ENCODE results near the gene ACKR4. TPM values are rescaled to one million over a fixed set of nuclear protein-coding genes. Genes with fewer than 3 reads are reported as not detected.
"Not testable (repeated sequence)": the region's sequence is repeated elsewhere in the genome, so short reads cannot be mapped to it uniquely, and the experiment has no call there.

The ACKR4 gene
- total RNA-seq, 1 donor from 2014 or later: not detected

DNA sequence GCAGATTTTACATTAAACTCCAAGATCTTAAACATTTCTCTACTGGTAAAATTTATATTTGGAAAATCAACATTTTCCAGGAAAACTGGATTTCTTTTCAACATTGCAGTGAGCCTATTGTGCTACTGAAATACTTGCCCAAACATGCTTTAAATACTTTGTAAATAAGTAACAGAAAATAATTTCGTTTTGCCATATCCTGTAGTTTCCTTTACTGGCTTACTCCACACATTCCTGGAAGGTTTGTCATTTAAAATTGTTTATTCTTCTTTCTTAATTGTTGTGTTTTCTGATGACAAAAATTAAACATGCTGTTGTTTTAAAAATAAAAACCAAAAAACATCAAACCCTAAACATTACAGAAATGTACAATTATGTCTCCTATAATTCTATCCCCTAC is 40.5 kb downstream of the ACKR4 start:
- H3K4me3 ChIP-seq (ENCODE audit: low read depth, low read length): no peak overlapping the region
- no peak for DNase-seq (ENCODE audit: low read depth)

DNA sequence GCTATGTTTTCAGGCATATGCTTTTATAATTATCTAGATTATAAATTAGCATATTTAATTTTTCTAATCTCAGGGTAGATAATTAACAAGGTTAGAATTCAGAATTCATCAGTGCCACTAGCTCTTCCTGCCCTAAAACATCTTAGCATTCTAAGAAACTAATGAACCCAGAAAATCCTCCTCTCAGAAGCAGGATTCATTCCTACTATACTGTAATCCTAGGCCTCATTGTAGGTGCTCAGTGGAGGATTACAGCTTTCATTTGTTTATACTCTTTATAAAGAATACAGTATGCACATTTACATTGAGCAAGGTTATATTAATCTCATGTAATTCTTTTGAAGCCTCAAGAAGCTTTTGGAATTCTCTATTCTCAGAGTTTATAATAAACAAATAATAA is 41.6 kb downstream of the ACKR4 start:
- TF ChIP-seq, protein P1, sequence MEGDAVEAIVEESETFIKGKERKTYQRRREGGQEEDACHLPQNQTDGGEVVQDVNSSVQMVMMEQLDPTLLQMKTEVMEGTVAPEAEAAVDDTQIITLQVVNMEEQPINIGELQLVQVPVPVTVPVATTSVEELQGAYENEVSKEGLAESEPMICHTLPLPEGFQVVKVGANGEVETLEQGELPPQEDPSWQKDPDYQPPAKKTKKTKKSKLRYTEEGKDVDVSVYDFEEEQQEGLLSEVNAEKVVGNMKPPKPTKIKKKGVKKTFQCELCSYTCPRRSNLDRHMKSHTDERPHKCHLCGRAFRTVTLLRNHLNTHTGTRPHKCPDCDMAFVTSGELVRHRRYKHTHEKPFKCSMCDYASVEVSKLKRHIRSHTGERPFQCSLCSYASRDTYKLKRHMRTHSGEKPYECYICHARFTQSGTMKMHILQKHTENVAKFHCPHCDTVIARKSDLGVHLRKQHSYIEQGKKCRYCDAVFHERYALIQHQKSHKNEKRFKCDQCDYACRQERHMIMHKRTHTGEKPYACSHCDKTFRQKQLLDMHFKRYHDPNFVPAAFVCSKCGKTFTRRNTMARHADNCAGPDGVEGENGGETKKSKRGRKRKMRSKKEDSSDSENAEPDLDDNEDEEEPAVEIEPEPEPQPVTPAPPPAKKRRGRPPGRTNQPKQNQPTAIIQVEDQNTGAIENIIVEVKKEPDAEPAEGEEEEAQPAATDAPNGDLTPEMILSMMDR (conservative IDR thresholded peaks at IDR 0.05; ENCODE audit: low read depth, low read length): no peak
- H3K4me3 ChIP-seq (ENCODE audit: low read depth, low read length): no peak overlapping the region
- DNase-seq (ENCODE audit: low read depth): no peak

More for the DNA sequence above, 40.5 kb downstream of the ACKR4 start:
- TF ChIP-seq, protein P1 (conservative IDR thresholded peaks at IDR 0.05; ENCODE audit: low read depth, low read length): no peak

DNA sequence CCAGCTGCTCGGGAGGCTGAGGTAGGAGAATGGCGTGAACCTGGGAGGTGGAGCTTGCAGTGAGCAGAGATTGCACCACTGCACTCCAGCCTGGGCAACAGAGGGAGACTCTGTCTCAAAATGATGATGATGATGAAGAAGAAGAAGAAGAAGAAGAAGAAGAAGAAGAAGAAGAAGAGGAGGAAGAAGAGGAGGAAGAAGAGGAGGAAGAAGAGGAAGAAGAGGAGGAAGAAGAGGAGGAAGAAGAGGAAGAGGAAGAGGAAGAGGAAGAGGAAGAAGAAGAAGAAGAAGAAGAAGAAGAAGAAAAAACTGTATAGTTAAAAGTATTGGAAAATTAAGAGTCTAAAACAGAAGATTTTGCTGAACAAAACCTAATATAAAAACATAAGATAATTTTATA is 44.4 kb downstream of the ACKR4 start:
- H3K4me3 ChIP-seq (ENCODE audit: low read depth, low read length); DNase-seq (ENCODE audit: low read depth): not testable (repeated sequence)

DNA sequence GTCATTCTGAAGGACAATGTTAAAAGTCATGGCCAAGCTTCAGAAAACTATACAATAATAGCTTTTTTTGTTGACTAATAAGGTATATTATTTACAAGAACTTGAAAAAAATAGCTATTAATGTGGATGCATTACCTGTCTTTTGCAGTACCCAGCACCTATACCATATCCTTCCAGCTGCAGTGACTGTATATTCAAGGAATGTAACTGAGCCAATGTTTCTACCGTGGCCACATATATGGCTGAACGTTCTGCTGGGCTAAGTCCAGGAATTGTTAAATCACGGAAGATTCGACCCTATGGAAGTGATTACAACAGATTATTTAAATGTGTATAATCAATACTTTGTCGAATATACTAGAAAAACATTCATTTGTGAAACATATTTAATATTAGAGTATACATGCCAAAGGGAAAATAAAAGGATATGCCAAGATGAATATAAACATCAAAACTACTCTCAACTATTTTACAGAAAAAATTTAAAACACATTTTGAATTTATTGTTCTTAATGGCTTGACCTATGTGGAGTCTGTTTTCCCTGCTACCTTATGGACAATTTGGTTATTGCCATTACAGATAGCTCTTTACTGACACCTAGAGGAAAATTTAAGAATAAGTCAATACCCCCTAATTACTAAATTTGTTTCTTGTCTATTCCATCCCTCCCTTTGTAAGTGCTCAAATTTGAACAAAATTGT is 44.9 kb downstream of the ACKR4 start:
- TF ChIP-seq, protein P1 (conservative IDR thresholded peaks at IDR 0.05; ENCODE audit: low read depth, low read length): peak; percentile 62
- no peak overlapping the region for H3K4me3 ChIP-seq (ENCODE audit: low read depth, low read length)
- DNase-seq (ENCODE audit: low read depth): no peak

DNA sequence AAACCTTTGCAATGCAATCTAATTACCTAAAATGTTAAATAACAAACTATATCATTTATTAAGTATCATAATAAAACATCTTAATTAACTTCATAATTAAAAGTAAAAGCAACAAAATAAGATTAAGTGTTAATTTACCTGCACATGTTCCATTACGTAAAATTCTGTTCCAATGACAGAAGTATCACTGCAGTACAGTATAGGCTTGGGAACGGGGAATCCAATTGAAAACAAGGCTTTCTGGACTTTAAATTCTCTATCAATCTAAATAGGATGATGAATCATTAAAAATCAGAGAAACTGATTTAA is 45.4 kb downstream of the ACKR4 start:
- DNase-seq (ENCODE audit: low read depth): no peak
- no peak overlapping the region for H3K4me3 ChIP-seq (ENCODE audit: low read depth, low read length)
- TF ChIP-seq, protein P1 (conservative IDR thresholded peaks at IDR 0.05; ENCODE audit: low read depth, low read length): no peak

DNA sequence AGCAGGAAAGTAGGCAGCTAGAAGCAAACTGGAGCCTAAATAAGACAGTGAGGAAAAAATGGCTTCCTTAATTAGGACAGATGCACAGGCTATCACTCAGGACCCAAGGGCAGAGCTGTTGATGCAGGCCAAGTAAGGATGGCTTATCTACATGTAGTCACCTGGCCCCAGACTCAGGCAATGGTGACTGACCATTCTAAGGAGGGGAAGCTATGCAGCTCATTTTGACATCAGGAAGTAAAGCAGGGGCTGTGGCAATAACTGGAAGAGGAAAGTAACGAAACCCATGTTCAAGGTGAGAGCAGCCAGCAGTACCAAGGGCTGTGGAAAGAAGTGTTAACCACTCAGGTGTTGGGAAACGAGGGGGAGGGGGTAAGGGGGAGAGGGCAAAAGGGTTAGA is 46.3 kb downstream of the ACKR4 start:
- H3K4me3 ChIP-seq (ENCODE audit: low read depth, low read length): no peak overlapping the region
- no peak for DNase-seq (ENCODE audit: low read depth)
- TF ChIP-seq, protein P1 (conservative IDR thresholded peaks at IDR 0.05; ENCODE audit: low read depth, low read length): no peak

DNA sequence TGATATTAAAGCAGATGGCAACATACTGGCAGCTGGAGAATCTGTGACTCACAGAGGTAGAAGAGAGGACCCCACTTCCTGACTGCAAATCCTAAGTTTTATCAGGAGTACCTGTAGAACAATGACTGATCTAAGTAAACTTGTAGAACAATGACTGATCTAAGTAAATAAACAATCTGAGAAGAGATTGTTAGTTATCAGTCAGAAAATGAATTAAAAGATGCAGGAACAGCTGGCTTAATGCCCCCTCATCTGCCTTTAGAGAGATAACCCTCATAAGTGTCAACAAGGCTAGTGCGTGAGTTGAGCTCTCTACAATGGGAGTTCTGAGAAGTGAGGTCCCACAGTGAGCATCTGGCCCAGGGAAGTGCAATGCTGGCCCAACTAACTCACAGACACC is 48.0 kb downstream of the ACKR4 start:
- no peak for DNase-seq (ENCODE audit: low read depth)
- no peak overlapping the region for H3K4me3 ChIP-seq (ENCODE audit: low read depth, low read length)
- TF ChIP-seq, protein P1 (conservative IDR thresholded peaks at IDR 0.05; ENCODE audit: low read depth, low read length): no peak
